ENCODE measurements around the gene WFS1.

GRCh38 chr4:6224735-6225134, 44.9 kb upstream of the WFS1 start:
- TF ChIP-seq POLR2A (IDR thresholded peaks at IDR 0.05; ENCODE audit: low read depth, low read length) (no peak), POLR2AphosphoS5 (IDR thresholded peaks at IDR 0.05; ENCODE audit: low read depth, low read length) (no peak), TAF1 (IDR thresholded peaks at IDR 0.05; ENCODE audit: low read depth, low read length) (no peak), POU2F2 (IDR thresholded peaks at IDR 0.05; ENCODE audit: low read depth, low read length) (no peak), SPI1 (IDR thresholded peaks at IDR 0.05; ENCODE audit: low read depth, low read length) (no peak)
